Colon (tissue), 2 donors: ENCODE measurements around the gene DEK.

Source experiments
- FAIRE-seq: peaks from 2 replicates; lab custom pipeline; 2012; peaks lifted over from hg19 to GRCh38; lab: Jason Lieb, UNC
- donor health status: control.
- donor health status: control.

The DEK gene

GRCh38 chr6:18265787-18266522, 1.6 kb upstream of the DEK start:
- no peak for FAIRE-seq

GRCh38 chr6:18264923-18265377, 620 bp upstream of the DEK start:
- no peak for FAIRE-seq

GRCh38 chr6:18263418-18264218, 712 bp downstream of the DEK start:
- FAIRE-seq: no peak

GRCh38 chr6:18262702-18263417, 1.5 kb downstream of the DEK start:
- no peak for FAIRE-seq

GRCh38 chr6:18261877-18262276, 2.5 kb downstream of the DEK start:
- FAIRE-seq: no peak

- FAIRE-seq: no peak
These were observed 3.8 kb downstream of the DEK start for GRCh38 chr6:18260448-18261106.

GRCh38 chr6:18259675-18260447, 4.5 kb downstream of the DEK start:
- FAIRE-seq: no peak

GRCh38 chr6:18254793-18255192, 9.5 kb downstream of the DEK start:
- FAIRE-seq: no peak

- no peak for FAIRE-seq
These were observed 10.7 kb downstream of the DEK start for GRCh38 chr6:18253635-18254034.

GRCh38 chr6:18249271-18249670, 15.1 kb downstream of the DEK start:
- FAIRE-seq: no peak

- no peak for FAIRE-seq
These were observed 15.6 kb downstream of the DEK start for GRCh38 chr6:18248698-18249097.

- no peak for FAIRE-seq
These were observed 17.3 kb downstream of the DEK start for GRCh38 chr6:18247002-18247401.

GRCh38 chr6:18246205-18246604, 18.1 kb downstream of the DEK start:
- FAIRE-seq: no peak

- FAIRE-seq: no peak
These were observed 18.7 kb downstream of the DEK start for GRCh38 chr6:18245642-18246041.

GRCh38 chr6:18245079-18245478, 19.3 kb downstream of the DEK start:
- FAIRE-seq: no peak

- no peak for FAIRE-seq
These were observed 20.1 kb downstream of the DEK start for GRCh38 chr6:18244251-18244650.

- FAIRE-seq: no peak
These were observed 20.9 kb downstream of the DEK start for GRCh38 chr6:18243302-18243893.

- FAIRE-seq: no peak
These were observed 22.1 kb downstream of the DEK start for GRCh38 chr6:18242062-18242851.

- no peak for FAIRE-seq
These were observed 22.9 kb downstream of the DEK start for GRCh38 chr6:18241208-18242038.
